GM03348 (cell line): Measurements from ENCODE around the gene SLC20A1.
"Not testable (repeated sequence)": the region's sequence is repeated elsewhere in the genome, so short reads cannot be mapped to it uniquely, and the experiment has no call there.

Source experiments
- DNase-seq: peaks from one replicate; pipeline ENCODE4 v3.0.0; 2012; ENCODE audit warnings: low spot score

SLC20A1 gene, protein sequence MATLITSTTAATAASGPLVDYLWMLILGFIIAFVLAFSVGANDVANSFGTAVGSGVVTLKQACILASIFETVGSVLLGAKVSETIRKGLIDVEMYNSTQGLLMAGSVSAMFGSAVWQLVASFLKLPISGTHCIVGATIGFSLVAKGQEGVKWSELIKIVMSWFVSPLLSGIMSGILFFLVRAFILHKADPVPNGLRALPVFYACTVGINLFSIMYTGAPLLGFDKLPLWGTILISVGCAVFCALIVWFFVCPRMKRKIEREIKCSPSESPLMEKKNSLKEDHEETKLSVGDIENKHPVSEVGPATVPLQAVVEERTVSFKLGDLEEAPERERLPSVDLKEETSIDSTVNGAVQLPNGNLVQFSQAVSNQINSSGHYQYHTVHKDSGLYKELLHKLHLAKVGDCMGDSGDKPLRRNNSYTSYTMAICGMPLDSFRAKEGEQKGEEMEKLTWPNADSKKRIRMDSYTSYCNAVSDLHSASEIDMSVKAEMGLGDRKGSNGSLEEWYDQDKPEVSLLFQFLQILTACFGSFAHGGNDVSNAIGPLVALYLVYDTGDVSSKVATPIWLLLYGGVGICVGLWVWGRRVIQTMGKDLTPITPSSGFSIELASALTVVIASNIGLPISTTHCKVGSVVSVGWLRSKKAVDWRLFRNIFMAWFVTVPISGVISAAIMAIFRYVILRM

DNA sequence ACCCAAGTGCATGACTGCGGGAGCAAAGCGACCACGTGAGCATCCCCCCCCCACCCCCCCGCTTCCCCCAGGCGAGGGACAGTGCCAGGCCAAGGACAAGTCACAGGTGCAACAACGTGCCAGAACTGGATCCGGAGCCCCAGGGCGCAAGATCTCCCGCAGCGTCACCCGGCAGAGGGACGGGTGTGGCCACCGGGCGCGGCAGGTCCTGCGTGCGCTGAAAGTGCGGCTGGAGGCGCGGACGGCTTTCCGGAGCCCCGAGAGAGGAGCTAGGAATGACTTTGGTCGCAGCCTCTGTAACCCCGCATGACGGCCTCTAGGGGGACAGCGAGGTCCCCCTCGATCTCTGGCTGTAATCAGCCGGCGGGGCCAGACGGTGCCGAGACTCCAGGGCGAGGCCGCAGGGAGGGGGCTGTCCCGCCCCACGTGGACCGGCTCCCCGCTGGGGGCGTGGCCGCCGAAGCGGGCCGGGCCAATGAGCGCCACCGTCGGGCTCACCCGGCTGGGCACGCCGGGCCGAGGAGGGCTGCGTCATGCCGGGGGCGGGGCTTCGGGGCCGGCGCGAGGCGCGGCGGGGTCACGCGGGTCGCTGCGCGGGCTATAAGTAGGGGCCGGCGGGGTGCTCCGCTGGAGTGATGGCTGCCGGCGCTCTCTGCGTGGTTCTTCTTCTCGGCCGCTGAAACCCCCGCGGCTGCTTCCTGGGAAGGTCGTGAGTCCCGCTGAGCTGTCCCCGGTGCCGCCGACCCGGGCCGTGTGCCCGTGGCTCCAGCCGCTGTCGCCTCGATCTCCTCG, at the start of gene SLC20A1:
Gene SLC20A1 (plus strand): TSS at position 630 of the 792 bp plus-strand sequence. CDS start 890 bp downstream, outside the sequence.
- DNase-seq = peak; percentile 99

DNA sequence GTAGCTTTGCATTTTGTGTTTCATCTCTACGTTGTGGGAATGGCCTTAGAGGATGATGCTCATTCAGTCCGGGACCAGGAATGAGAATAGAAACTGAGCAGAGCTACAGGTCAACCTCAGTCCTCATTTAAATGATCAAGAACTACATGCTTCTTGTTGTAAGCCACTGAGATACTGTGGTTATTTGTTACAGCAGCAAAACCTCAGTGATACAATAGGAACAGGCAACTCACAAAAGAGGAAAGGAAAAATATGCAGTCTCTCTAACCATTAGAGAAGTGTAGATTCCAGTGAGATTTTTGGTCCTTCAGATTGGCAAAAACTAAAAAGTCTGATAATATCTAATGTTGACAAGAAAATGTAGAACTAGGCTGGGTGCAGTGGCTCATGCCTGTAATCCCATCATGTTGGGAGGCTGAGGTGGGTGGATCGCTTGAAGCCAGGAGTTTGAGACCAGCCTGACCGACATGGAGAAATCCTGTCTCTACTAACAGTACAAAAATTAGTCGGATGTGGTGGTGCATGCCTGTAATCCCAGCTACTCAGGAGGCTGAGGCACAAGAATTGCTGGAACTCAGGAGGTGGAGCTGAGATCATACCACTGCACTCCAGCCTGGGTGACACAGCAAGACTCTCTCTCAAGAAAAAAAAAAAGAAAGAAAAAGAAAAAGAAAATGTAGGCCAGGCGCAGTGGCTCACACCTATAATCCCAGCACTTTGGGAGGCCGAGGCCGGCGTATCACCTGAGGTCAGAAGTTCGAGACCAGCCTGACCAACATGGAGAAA, 48.0 kb upstream of the SLC20A1 start:
- DNase-seq = no peak

DNA sequence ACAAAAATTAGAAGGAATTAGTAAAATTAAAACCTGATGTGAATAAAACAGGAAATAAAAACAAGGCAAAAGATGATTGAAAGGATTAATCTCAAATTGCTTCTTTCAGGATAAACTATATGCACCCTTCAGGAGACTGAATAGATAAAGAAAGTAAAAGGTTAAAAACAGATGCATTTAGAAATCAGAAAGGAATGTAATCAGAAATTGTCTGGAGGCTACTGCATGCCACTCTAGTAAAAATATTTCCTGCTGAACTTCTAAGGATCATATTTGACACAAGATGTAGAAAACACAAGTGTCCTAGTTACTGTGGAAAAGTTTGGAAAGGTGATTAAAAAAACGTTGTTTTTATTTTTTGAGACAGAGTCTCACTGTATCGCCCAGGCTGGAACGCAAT, 45.1 kb upstream of the SLC20A1 start:
- DNase-seq = peak; percentile 17

- no peak for DNase-seq
Measured at GRCh38 chr2:112601754-112602153, 44.0 kb upstream of the SLC20A1 start.

DNA sequence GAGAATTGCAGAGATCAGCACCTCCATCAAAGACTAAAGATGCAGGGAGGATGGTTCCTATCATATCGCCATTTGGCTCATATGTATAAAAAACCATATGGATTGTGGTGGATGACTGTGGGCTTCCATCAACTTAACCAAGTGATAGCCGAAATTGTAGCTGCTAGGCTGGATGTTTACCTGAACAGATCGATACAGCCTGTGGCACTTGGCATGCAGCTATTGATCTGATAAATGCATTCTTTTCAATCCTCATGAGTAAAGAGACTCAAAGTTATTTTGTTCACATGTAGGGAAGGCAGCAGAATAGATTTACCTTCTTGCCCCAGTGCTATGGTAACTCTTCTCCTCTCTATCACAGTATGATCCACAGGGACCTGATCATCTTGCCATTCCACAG, 42.8 kb upstream of the SLC20A1 start:
- DNase-seq = no peak

GRCh38 chr2:112603731-112604130, 42.0 kb upstream of the SLC20A1 start:
- DNase-seq = no peak

GRCh38 chr2:112604952-112605351, 40.8 kb upstream of the SLC20A1 start:
- DNase-seq = no peak

- DNase-seq = no peak
Measured at GRCh38 chr2:112605926-112606325, 39.8 kb upstream of the SLC20A1 start.

GRCh38 chr2:112606547-112606946, 39.2 kb upstream of the SLC20A1 start:
- DNase-seq = no peak

GRCh38 chr2:112607680-112608438, 37.9 kb upstream of the SLC20A1 start:
- no peak for DNase-seq

DNA sequence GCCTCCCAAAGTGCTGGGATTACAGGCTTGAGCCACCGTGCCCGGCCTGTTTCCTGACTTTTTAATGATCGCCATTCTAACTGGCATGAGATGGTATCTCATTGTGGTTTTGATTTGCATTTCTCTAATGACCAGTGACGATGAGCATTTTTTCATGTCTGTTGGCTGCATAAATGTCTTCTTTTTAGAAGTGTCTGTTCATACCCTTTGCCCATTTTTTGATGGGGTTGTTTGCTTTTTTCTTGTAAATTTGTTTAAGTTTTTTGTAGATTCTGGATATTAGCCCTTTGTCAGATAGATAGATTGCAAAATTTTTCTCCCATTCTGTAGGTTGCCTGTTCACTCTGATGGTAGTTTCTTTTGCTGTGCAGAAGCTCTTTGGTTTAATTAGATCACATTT, 36.4 kb upstream of the SLC20A1 start:
- not testable (repeated sequence) for DNase-seq

GRCh38 chr2:112612283-112612682, 33.5 kb upstream of the SLC20A1 start:
- not testable (repeated sequence) for DNase-seq

DNA sequence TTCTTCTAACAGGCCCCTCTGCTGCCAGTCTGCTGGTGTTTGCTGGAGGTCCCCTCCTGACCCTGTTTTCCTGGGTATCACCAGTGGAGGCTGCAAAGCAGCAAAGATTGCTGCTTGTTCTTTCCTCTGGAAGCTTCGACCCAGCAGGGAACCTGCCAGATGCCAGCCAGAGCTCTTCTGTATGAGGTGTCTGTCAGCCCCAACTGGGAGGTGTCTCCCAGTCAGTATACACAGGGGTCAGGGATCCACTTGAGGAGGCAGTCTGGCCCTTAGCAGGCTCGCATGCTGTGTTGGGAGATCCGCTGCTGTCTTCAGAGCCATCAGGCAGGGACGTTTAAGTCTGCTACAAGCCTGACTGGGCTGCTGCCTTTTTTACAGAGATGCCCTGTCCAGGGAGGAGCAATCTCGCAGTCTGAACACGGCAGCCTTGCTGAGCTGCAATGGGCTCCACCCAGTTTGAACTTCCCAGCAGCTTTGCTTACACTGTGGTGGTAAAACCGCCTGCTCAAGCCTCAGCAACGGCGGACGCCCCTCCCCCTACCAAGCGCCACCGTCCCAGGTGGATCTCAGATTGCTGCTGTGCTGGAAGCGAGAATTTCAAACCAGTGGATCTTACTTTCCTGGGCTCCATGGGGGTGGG, 31.4 kb upstream of the SLC20A1 start:
- no peak for DNase-seq

DNA sequence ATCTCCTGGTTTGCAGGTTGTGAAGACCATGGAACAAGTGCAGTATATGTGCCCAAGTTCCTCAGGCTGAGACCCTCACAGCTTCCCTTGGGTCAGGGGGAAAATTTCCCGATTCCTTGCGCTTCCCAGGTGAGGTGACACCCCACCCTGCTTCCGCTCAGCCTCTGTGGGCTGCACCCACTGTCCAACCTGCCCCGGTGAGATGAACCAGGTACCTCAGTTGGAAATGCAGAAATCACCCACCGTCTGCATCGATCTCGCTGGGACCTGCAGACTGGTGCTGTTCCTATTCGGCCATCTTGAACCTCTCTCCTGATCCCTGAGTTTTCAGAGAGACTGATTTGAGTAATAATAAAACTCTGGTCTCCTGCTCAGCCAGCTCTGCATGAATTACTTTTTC, 30.7 kb upstream of the SLC20A1 start:
- DNase-seq = no peak

GRCh38 chr2:112615798-112616197, 29.9 kb upstream of the SLC20A1 start:
- DNase-seq = not testable (repeated sequence)

DNA sequence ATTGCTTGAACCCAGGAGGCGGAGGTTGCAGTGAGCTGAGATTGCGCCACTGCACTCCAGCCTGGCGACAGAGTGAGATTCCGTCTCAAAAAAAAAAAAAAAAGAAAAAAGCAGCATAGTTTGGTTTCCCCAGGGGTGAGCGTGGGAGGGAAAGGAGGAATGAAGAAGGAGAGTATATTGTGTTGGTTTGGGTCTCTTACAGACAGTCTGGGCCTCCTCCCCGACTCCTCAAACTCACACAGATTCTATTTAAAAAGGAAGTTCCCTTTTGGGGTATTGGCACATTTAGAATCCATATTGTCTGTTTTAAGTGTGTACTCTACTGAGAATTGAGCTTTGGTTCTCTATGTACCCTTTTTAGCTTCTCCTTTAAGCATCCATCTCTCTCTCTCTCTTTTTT, 27.4 kb upstream of the SLC20A1 start:
- no peak for DNase-seq

DNA sequence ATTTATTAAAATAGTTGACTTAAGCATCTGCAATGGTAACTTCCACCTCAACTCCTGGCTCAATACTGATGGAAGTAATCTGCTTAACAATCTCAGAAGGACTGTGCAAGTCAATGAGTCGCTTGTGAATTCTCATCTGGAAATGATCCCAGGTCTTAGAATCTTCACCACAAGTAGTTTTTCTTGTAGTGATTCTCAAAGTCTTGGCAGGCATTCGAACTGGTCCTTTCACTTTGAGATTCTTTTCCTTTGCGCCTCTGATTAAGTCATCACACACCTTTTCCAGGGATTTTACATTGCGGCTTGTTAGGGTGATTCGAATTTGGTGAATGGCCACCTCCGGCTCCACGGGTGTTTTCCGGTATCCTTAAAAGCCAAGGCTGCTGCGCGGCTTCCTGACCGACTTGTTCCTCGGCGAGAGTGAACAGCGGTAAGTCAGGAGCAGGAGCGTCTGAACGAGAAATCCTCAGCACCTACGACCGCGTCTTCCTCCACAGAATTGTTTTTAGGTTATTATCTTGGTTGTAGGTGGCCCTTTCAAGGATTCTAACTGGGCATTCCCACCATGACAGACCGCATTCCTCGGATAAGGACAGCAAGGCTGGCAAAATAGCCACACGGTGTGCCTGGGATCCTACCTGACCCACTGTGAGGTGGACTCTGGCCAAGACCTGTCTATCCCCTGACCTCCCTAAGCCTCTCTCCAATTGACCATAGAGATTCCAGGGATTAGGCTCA, 23.8 kb upstream of the SLC20A1 start:
- DNase-seq = peak; percentile 25

DNA sequence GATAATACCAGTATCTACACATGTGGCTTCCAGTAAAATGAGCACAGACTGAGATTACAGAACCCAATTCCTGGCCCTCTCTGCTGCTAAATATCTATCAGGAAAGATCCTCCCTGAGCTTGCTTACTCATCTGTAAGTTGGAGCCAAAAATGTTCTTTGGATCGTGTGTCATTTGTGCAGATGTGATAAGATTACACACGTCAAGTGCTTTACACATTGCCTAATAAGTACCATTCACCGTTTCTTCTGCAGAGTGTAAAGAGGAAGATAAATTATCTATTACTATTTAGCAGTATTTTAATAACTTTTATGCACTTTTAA, 23.2 kb upstream of the SLC20A1 start:
- DNase-seq = peak; percentile 78

GRCh38 chr2:112623913-112624777, 21.6 kb upstream of the SLC20A1 start:
- DNase-seq = peak; percentile 79
